8988T (cell line): ENCODE results near the gene MCMBP.

Experiments used
- DNase-seq: peaks from one replicate; pipeline ENCODE4 v3.0.0; 2011

MCMBP gene

GRCh38 chr10:119781498-119781897 is 91.1 kb downstream of the MCMBP start:
- DNase-seq, result no peak

GRCh38 chr10:119780879-119781480 is 91.7 kb downstream of the MCMBP start:
- no peak for DNase-seq
